Activated naive CD8-positive, alpha-beta T cell treated with anti-CD3 and anti-CD28 coated beads, Interleukin-2, amount 50 U/mL, for 24 hours (primary cell): Measurements from ENCODE around the gene BPIFB6.

Source experiments
- ATAC-seq: fragments of 150-1000 bp; cut with Tn5 transposase; one replicate; pipeline ENCODE4 v1.10.0; 2021
- DNase-seq: peaks from one replicate; pipeline ENCODE4 v3.0.0; 2021
- H3K27ac Mint-ChIP-seq: one replicate; pipeline ENCODE4 v1.8.0; 2021; ENCODE audit warnings: mild to moderate bottlenecking, mixed read lengths
- H3K27me3 Mint-ChIP-seq: one replicate; pipeline ENCODE4 v1.8.0; 2021; ENCODE audit warnings: mixed read lengths
- H3K36me3 Mint-ChIP-seq: one replicate; pipeline ENCODE4 v1.8.0; 2021; ENCODE audit warnings: low read depth, mixed read lengths
- H3K4me1 Mint-ChIP-seq: one replicate; pipeline ENCODE4 v1.8.0; 2021; ENCODE audit warnings: mixed read lengths
- H3K4me3 Mint-ChIP-seq: one replicate; pipeline ENCODE4 v1.8.0; 2021; ENCODE audit warnings: mild to moderate bottlenecking, moderate library complexity, mixed read lengths
- H3K9me3 Mint-ChIP-seq: one replicate; pipeline ENCODE4 v1.8.0; 2021; ENCODE audit warnings: mixed read lengths

The BPIFB6 gene

GRCh38 chr20:32991792-32992641, 39.4 kb upstream of the BPIFB6 start:
- Mint-ChIP-seq H3K4me3 (no peak overlapping the region), H3K27ac (no peak overlapping the region), H3K27me3 (no peaks in the 10 kb centered on the region), H3K4me1 (peaks cover 31% of the 10 kb centered on the region), H3K36me3 (peaks cover 2% of the 10 kb centered on the region), H3K9me3 (peaks cover 7% of the 10 kb centered on the region)
- no peak for ATAC-seq
- DNase-seq: no peak

DNA sequence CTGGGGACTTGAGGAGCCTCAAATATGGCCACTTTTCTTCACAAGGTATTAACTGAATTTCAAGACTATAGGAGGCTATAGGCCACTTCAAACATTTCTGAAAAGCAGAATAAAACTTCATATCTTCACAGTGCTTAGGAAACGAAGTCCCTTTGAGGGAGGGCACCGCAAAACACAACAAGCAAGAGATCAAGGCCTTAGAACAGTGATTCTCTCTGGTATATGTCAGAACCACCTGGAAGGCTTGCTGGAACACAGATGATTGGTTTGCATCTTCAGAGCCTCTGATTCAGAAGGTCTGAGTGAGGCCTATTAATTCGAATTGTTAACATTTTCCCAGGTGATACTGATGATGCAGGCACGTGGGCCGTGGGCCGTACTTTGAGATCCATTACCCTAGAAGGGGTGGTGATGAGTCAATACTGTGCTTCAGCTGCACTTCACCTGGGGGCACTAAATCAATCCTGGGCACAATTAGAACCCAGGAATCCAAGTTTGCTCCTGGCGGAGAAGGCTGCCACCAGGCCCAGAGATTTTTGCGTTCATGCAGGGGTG, 37.9 kb upstream of the BPIFB6 start:
- Mint-ChIP-seq H3K4me1 (peaks cover 34% of the 10 kb centered on the region), H3K9me3 (peaks cover 7% of the 10 kb centered on the region), H3K36me3 (peaks cover 2% of the 10 kb centered on the region), H3K4me3 (no peak overlapping the region), H3K27ac (no peak overlapping the region), H3K27me3 (no peaks in the 10 kb centered on the region)
- ATAC-seq (no peak), DNase-seq (no peak)

- H3K9me3 Mint-ChIP-seq: peaks cover 7% of the 10 kb centered on the region
- peaks cover 36% of the 10 kb centered on the region for H3K4me1 Mint-ChIP-seq
- no peak overlapping the region for H3K4me3 Mint-ChIP-seq
- DNase-seq (no peak), ATAC-seq (no peak)
- peaks cover 2% of the 10 kb centered on the region for H3K36me3 Mint-ChIP-seq
- no peaks in the 10 kb centered on the region for H3K27me3 Mint-ChIP-seq
- no peak overlapping the region for H3K27ac Mint-ChIP-seq
Measured at GRCh38 chr20:32995802-32996201, 35.6 kb upstream of the BPIFB6 start.

DNA sequence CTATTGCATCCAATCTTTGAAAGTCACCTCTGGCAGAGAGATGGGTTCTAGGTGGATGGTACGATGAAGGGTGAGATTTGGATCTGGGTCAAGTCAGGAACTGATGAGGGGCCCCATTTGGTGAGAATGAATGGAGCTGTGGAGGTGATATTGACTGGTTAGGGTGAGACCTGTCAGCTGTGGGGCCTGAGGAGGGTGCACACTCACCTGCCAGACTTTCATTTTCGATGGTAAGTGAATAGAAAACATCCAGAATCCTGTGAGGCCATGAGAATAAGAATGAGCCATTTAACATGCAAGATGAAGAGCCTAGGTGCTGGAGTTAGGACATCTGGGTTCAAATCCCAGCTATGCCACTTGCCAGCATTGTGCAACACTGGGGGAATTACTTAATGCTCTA, 34.0 kb upstream of the BPIFB6 start:
- Mint-ChIP-seq H3K27me3 (no peaks in the 10 kb centered on the region), H3K9me3 (peaks cover 7% of the 10 kb centered on the region), H3K36me3 (peaks cover 2% of the 10 kb centered on the region), H3K4me3 (no peak overlapping the region), H3K4me1 (peaks cover 23% of the 10 kb centered on the region), H3K27ac (no peak overlapping the region)
- no peak for ATAC-seq
- no peak for DNase-seq

GRCh38 chr20:32999603-33000250, 31.7 kb upstream of the BPIFB6 start:
- Mint-ChIP-seq H3K4me1 (peaks cover 10% of the 10 kb centered on the region), H3K27me3 (no peaks in the 10 kb centered on the region), H3K9me3 (peaks cover 5% of the 10 kb centered on the region), H3K36me3 (peaks cover under 1% of the 10 kb centered on the region), H3K27ac (no peak overlapping the region), H3K4me3 (no peak overlapping the region)
- ATAC-seq (no peak), DNase-seq (no peak)

- ATAC-seq: no peak
- Mint-ChIP-seq H3K9me3 (peaks cover 5% of the 10 kb centered on the region), H3K4me3 (no peak overlapping the region), H3K27ac (no peak overlapping the region), H3K27me3 (no peaks in the 10 kb centered on the region), H3K4me1 (peaks cover 10% of the 10 kb centered on the region), H3K36me3 (no peaks in the 10 kb centered on the region)
- no peak for DNase-seq
Measured at GRCh38 chr20:33000802-33001466, 30.5 kb upstream of the BPIFB6 start.

DNA sequence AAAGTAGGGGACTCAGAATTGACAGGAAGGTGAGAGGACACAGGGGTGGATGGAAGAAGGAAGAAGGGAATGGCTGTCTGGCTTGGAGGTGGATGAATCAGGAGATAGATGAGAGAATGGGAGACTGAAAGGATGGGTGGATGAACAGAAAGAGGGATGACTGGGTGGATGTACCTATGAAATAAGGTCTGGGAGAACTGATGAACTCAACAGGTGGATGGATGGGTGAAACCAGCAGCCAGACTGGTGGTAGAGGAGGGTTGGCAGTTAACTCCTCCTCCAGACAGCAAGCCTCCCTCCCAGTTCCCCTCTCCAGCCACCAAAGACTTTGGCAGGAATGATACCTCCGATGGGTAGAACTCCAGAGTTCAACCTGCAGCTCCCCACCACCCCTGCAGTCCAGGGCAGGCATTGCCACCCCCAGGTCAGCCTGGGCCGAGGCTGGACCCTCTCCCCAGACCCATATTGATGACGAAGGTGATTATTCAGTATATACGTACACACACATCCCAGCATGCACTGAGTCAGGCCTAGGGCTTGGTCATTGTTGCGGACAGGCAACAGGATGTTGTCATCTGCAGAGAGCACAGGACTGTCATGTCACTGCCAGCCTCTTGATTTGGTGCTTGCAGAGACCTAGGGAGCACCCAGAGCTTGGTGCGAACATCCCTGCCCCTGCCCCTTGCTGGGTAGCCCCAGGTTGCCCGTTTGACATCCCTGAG, 29.2 kb upstream of the BPIFB6 start:
- peaks cover 9% of the 10 kb centered on the region for H3K4me1 Mint-ChIP-seq
- H3K27me3 Mint-ChIP-seq: no peaks in the 10 kb centered on the region
- H3K27ac Mint-ChIP-seq: no peak overlapping the region
- DNase-seq (no peak), ATAC-seq (no peak)
- H3K9me3 Mint-ChIP-seq: peaks cover 5% of the 10 kb centered on the region
- no peak overlapping the region for H3K4me3 Mint-ChIP-seq
- H3K36me3 Mint-ChIP-seq: no peaks in the 10 kb centered on the region

DNA sequence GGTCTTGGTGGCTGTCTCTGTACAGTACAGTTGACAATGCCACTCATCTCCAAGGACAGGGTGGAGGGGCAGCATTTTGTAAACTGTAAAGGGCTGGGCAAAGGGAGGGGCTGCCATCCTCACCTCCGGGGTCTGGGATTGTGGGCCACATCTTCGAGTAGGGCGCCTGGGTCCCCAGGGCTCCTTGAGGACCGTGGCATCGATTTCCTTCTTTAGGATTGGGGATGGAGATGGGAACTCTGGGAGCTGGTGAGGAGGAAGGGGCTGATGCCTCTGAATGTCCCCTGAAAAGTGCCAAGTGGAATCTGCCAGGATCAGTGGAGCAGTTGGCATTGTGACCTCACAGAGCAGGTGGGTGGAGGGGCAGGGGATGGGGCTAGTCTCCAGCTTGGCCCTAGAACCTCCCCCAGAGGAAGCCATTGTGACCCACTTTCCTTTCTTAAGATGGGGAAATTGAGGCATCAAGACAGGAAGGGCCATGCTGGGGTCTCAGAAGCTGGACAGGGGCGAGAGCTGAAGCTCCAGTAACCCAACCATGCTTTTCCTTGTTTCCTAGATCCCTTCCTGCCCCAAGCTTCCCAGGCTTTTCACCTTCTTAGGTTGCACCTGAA, 27.2 kb upstream of the BPIFB6 start, which contains the start of gene SUN5:
TSS of gene SUN5 (minus strand) at position 293 of the 611 bp plus-strand sequence. CDS start at position 200, 93 bp downstream.
- DNase-seq: no peak
- H3K4me3 Mint-ChIP-seq: no peak within 1 kb of the TSS
- ATAC-seq: no peak
- H3K36me3 Mint-ChIP-seq: no peaks in the 10 kb centered on the region
- no peak within 1 kb of the TSS for H3K27ac Mint-ChIP-seq
- H3K4me1 Mint-ChIP-seq: peaks cover 7% of the 10 kb centered on the region
- H3K9me3 Mint-ChIP-seq: peaks cover 5% of the 10 kb centered on the region
- no peaks in the 10 kb centered on the region for H3K27me3 Mint-ChIP-seq

DNA sequence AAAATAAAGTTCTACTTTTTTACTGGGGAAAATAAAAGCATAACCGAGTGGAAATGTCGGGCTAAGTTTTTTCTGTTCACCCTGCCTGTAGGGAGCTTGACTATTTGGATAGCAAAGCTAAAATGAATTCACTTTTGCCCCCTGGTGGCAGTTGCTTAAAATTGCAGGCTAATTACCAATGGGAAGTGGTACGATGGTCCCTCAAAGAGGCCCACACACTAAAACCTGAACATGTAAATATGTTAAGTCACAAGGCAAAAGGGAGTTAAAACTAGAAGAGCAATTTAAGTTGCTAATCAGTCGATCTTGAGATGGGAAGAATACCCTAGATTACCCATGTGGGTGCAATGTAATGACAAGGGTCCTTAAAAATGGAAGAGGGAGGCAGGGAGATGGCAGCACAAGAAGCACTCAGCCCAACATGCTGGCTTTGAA, 26.3 kb upstream of the BPIFB6 start:
- peaks cover 5% of the 10 kb centered on the region for H3K9me3 Mint-ChIP-seq
- H3K27ac Mint-ChIP-seq: no peak overlapping the region
- DNase-seq (peak; percentile 29), ATAC-seq (no peak)
- no peaks in the 10 kb centered on the region for H3K36me3 Mint-ChIP-seq
- no peaks in the 10 kb centered on the region for H3K27me3 Mint-ChIP-seq
- peaks cover 4% of the 10 kb centered on the region for H3K4me1 Mint-ChIP-seq
- H3K4me3 Mint-ChIP-seq: no peak overlapping the region

DNA sequence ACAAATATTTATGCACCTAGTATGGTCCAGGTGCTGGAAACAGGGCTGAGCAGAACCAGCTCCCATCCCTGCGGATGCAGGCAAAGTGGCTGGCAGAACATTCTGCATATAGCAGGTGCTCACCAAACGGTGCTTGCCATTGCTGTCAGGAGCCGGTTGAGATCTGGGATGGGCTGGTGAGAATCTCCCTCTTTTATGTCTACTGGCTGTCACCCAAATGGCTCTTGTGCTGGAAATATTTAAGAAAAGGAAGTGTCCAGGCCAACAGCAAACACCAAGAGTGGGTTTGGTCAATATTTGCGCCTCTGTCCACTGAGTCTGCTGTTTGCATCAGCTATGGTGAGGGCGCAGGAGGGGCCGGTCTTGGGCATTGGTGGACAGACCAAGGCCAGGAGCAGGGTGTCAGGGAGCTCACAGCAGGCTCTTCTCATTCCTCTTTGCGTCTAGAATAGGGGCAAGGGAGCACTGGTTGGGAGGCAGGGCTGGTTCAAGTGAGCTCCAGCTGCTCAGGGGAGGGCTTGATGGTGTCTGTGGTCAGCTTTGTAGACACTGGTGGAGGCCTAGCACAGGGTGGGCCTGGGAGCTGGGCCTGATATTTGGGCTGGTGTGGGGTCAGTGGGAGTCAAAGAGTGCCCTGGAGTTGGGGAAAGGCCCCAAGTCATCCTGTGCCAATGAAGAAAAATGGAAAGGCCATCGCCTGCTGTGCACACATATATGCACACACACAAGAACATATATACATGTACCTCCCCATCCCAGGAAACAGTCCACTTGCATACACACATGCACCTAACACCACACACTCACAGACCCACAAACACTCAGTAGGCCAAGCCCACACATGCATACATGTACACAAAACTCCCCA, 25.3 kb upstream of the BPIFB6 start:
- Mint-ChIP-seq H3K27ac (no peak overlapping the region), H3K36me3 (no peaks in the 10 kb centered on the region), H3K9me3 (peaks cover 5% of the 10 kb centered on the region), H3K27me3 (no peaks in the 10 kb centered on the region), H3K4me3 (no peak overlapping the region), H3K4me1 (peaks cover 2% of the 10 kb centered on the region)
- DNase-seq (no peak), ATAC-seq (no peak)

GRCh38 chr20:33006776-33007375, 24.6 kb upstream of the BPIFB6 start:
- Mint-ChIP-seq H3K9me3 (peaks cover 5% of the 10 kb centered on the region), H3K4me1 (peaks cover 2% of the 10 kb centered on the region), H3K27ac (no peak overlapping the region), H3K4me3 (no peak overlapping the region), H3K36me3 (no peaks in the 10 kb centered on the region), H3K27me3 (no peaks in the 10 kb centered on the region)
- DNase-seq (no peak), ATAC-seq (no peak)

- Mint-ChIP-seq H3K27me3 (no peaks in the 10 kb centered on the region), H3K4me3 (no peak within 1 kb of the TSS), H3K4me1 (no peaks in the 10 kb centered on the region), H3K27ac (no peak within 1 kb of the TSS), H3K9me3 (peaks cover 5% of the 10 kb centered on the region), H3K36me3 (no peaks in the 10 kb centered on the region)
- ATAC-seq: no peak
- DNase-seq: no peak
Measured at GRCh38 chr20:33007376-33008335, 23.8 kb upstream of the BPIFB6 start, which contains the start of gene BPIFB2. Gene BPIFB2 (plus strand): TSS chr20:33007704. CDS start chr20:33008575, 871 bp downstream.
